Loucy (cell line): ENCODE data around the gene SLC6A19.
A peak's percentile ranks its signal among the peaks of the same experiment; 100 is the strongest.

Source experiments
- H2AFZ ChIP-seq: fragments of 200-600 bp; sonication (generic); 2 replicates; pipeline ENCODE4 v1.6.0; 2016; ENCODE audit warnings: antibody characterized with exemption, mild to moderate bottlenecking, low read length, moderate library complexity
- H3F3A ChIP-seq: fragments of 200-600 bp; 2 replicates; pipeline ENCODE4 v1.6.0; 2016; ENCODE audit warnings: antibody characterized with exemption, low read depth, mild to moderate bottlenecking
- H3K27me3 ChIP-seq: fragments of 200-600 bp; sonication (generic); 2 replicates; pipeline ENCODE4 v1.6.1; 2014; ENCODE audit warnings: low read length, mild to moderate bottlenecking; ENCODE audit not compliant: insufficient read depth, poor library complexity, severe bottlenecking
- H3K36me3 ChIP-seq: fragments of 200-600 bp; sonication (generic); 2 replicates; pipeline ENCODE4 v1.6.1; 2016; ENCODE audit warnings: low read length; ENCODE audit not compliant: insufficient read depth
- H3K4me1 ChIP-seq: fragments of 200-600 bp; sonication (generic); 2 replicates; pipeline ENCODE4 v1.5.1; 2014; ENCODE audit warnings: low read length, mild to moderate bottlenecking; ENCODE audit not compliant: insufficient read depth, poor library complexity, severe bottlenecking
- H3K4me2 ChIP-seq: fragments of 200-600 bp; sonication (generic); 2 replicates; pipeline ENCODE4 v1.6.0; 2014; ENCODE audit warnings: antibody characterized with exemption, low read length, low read depth, mild to moderate bottlenecking; ENCODE audit not compliant: poor library complexity, severe bottlenecking
- H3K4me3 ChIP-seq: fragments of 200-600 bp; sonication (generic); 2 replicates; pipeline ENCODE4 v1.5.1; 2014; ENCODE audit warnings: low read length, mild to moderate bottlenecking, mixed read lengths; ENCODE audit not compliant: poor library complexity, severe bottlenecking
- H3K79me2 ChIP-seq: fragments of 200-600 bp; sonication (generic); 2 replicates; pipeline ENCODE4 v1.6.1; 2014; ENCODE audit warnings: low read length; ENCODE audit not compliant: insufficient read depth
- H3K9ac ChIP-seq: fragments of 200-600 bp; sonication (generic); 2 replicates; pipeline ENCODE4 v1.6.0; 2014; ENCODE audit warnings: mild to moderate bottlenecking, low read depth, low read length, moderate library complexity; ENCODE audit not compliant: poor library complexity, severe bottlenecking
- H3K9me2 ChIP-seq: fragments of 200-600 bp; sonication (generic); replicated peaks from 2 replicates; pipeline ENCODE4 v1.6.1; 2016; ENCODE audit warnings: low read depth, low read length, mixed read lengths
- H3K9me3 ChIP-seq: fragments of 200-600 bp; sonication (generic); 2 replicates; pipeline ENCODE4 v1.6.1; 2014; ENCODE audit warnings: mild to moderate bottlenecking, antibody characterized with exemption, low read length, low read depth; ENCODE audit not compliant: insufficient read depth
- H4K20me1 ChIP-seq: fragments of 200-600 bp; sonication (generic); 2 replicates; pipeline ENCODE4 v1.6.0; 2014; ENCODE audit warnings: antibody characterized with exemption, low read length, mild to moderate bottlenecking; ENCODE audit not compliant: insufficient read depth, poor library complexity, severe bottlenecking
- EZH2phosphoT487 ChIP-seq: fragments of 200-600 bp; IDR thresholded peaks from 2 replicates; pipeline ENCODE4 v1.6.1; 2018; ENCODE audit warnings: antibody characterized with exemption, mild to moderate bottlenecking, moderate library complexity, borderline replicate concordance
- TF ChIP-seq, protein P1 (sequence below): fragments of 200-600 bp; sonication (generic); conservative IDR thresholded peaks from 2 replicates; pipeline ENCODE4 v1.5.1; 2014; ENCODE audit warnings: mild to moderate bottlenecking, antibody characterized with exemption, low read length

The SLC6A19 gene

GRCh38 chr5:1182633-1183423, 18.6 kb upstream of the SLC6A19 start:
- Histone ChIP-seq H3F3A (no peaks in the 10 kb centered on the region), H4K20me1 (no peaks in the 10 kb centered on the region), H3K9me3 (no peaks in the 10 kb centered on the region), H3K36me3 (no peaks in the 10 kb centered on the region), H3K79me2 (no peaks in the 10 kb centered on the region), H3K4me1 (peaks cover 17% of the 10 kb centered on the region), H3K9me2 (no peaks in the 10 kb centered on the region), H2AFZ (peak overlapping the region; percentile 19; the same call in 1 of the 2 replicates), H3K4me3 (no peak overlapping the region), H3K27me3 (no peaks in the 10 kb centered on the region), H3K9ac (peak overlapping the region; percentile 22), H3K4me2 (peak overlapping the region; percentile 58)
- no peak for TF ChIP-seq EZH2phosphoT487
- TF ChIP-seq, protein P1, sequence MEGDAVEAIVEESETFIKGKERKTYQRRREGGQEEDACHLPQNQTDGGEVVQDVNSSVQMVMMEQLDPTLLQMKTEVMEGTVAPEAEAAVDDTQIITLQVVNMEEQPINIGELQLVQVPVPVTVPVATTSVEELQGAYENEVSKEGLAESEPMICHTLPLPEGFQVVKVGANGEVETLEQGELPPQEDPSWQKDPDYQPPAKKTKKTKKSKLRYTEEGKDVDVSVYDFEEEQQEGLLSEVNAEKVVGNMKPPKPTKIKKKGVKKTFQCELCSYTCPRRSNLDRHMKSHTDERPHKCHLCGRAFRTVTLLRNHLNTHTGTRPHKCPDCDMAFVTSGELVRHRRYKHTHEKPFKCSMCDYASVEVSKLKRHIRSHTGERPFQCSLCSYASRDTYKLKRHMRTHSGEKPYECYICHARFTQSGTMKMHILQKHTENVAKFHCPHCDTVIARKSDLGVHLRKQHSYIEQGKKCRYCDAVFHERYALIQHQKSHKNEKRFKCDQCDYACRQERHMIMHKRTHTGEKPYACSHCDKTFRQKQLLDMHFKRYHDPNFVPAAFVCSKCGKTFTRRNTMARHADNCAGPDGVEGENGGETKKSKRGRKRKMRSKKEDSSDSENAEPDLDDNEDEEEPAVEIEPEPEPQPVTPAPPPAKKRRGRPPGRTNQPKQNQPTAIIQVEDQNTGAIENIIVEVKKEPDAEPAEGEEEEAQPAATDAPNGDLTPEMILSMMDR: no peak

DNA sequence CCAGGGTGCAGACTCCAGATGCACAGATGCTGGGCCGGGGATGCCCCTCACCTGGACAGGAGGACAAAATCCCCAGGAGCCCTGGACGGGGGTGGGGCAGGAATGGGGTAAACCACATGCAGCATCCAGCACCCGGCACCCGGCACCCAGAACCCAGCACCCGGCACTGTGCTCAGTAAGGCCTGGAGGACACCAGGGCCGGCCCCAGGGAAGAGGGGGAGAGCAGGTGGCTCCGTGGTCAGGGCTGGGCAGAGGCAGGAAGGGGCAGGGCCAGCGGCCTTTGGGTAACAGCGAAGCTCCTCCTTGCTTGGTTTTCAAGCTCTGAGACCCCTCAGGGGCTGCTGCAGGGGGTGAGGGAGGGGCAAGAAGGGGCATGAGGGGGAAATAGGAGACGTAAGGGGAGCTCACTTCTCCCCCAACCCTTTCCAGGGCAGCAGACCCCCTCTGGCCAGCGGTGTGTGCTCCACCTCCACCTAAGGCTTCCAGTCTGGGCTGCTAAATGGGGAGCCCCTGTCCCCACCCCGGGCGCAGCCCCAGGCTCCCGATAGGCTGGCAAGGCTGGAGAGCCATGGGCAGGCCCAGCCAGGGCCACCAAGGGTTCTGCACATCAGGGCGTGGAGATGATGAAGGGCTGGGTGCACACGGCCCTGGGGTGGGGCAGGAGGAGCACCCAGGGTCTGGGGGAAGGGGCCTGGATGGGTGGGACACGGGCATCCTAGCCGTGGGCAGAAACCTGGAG, 17.8 kb upstream of the SLC6A19 start:
- Histone ChIP-seq H3K4me1 (peaks cover 17% of the 10 kb centered on the region), H3F3A (no peaks in the 10 kb centered on the region), H3K4me2 (peak overlapping the region; percentile 58), H2AFZ (peak overlapping the region; percentile 19; the same call in 1 of the 2 replicates), H3K9ac (peak overlapping the region; percentile 22), H3K9me2 (no peaks in the 10 kb centered on the region), H3K36me3 (no peaks in the 10 kb centered on the region), H3K4me3 (no peak overlapping the region), H4K20me1 (no peaks in the 10 kb centered on the region), H3K9me3 (no peaks in the 10 kb centered on the region), H3K27me3 (no peaks in the 10 kb centered on the region), H3K79me2 (no peaks in the 10 kb centered on the region)
- TF ChIP-seq, protein P1: no peak
- TF ChIP-seq EZH2phosphoT487: no peak

DNA sequence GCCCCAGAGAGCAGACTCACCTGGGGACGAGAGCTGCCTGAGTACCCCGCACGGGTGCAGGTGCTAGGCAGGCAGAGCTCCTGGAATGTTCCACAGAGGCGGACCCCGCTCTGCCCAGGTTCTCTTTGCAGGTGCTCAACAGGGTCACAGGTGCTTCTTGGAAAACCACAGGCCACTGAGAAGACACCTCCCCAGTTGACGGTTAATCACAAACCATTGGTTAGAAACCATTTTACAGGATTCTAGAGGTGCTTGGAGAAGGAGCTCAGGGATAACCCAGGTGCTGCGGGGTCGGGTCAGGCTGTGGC, 17.3 kb upstream of the SLC6A19 start:
- TF ChIP-seq, protein P1: no peak
- no peak for TF ChIP-seq EZH2phosphoT487
- H3K9me3 ChIP-seq: no peaks in the 10 kb centered on the region
- H3K79me2 ChIP-seq: no peaks in the 10 kb centered on the region
- no peak overlapping the region for H3K4me3 ChIP-seq
- no peak overlapping the region for H3K9ac ChIP-seq
- no peak overlapping the region for H2AFZ ChIP-seq
- no peaks in the 10 kb centered on the region for H3K27me3 ChIP-seq
- H3K4me1 ChIP-seq: peaks cover 17% of the 10 kb centered on the region
- no peak overlapping the region for H3K4me2 ChIP-seq
- H4K20me1 ChIP-seq: no peaks in the 10 kb centered on the region
- H3K36me3 ChIP-seq: no peaks in the 10 kb centered on the region
- H3K9me2 ChIP-seq: no peaks in the 10 kb centered on the region
- H3F3A ChIP-seq: no peaks in the 10 kb centered on the region
